HG02588 (cell line): Measurements from ENCODE around the gene IFITM2.
"Not testable (repeated sequence)": the region's sequence is repeated elsewhere in the genome, so short reads cannot be mapped to it uniquely, and the experiment has no call there.

Experiments used
- ATAC-seq: cut with Tn5 transposase; IDR thresholded peaks from one replicate; pipeline ENCODE4 v1.9.1; 2021; ENCODE audit warnings: mild to moderate bottlenecking, moderate library complexity; ENCODE audit not compliant: unreplicated experiment

IFITM2 gene

GRCh38 chr11:339963-340362 is 32.3 kb downstream of the IFITM2 start:
- ATAC-seq = no peak

- ATAC-seq = no peak
These were observed 33.2 kb downstream of the IFITM2 start for GRCh38 chr11:340539-341512.

GRCh38 chr11:342328-342727 is 34.7 kb downstream of the IFITM2 start:
- no peak for ATAC-seq

GRCh38 chr11:344836-345578 is 37.4 kb downstream of the IFITM2 start:
- ATAC-seq = no peak

- no peak for ATAC-seq
These were observed 38.9 kb downstream of the IFITM2 start for GRCh38 chr11:346529-346928.

GRCh38 chr11:349270-349954 is 41.8 kb downstream of the IFITM2 start:
- not testable (repeated sequence) for ATAC-seq

GRCh38 chr11:350033-350722 is 42.6 kb downstream of the IFITM2 start:
- not testable (repeated sequence) for ATAC-seq

GRCh38 chr11:350723-351255 is 43.2 kb downstream of the IFITM2 start:
- no peak for ATAC-seq

GRCh38 chr11:351411-351810 is 43.8 kb downstream of the IFITM2 start:
- ATAC-seq = no peak

- ATAC-seq = no peak
These were observed 44.9 kb downstream of the IFITM2 start for GRCh38 chr11:352456-353031.

GRCh38 chr11:353179-353873 is 45.7 kb downstream of the IFITM2 start:
- no peak for ATAC-seq

GRCh38 chr11:355581-356458 is 48.2 kb downstream of the IFITM2 start:
- peak; percentile 57 for ATAC-seq

- no peak for ATAC-seq
These were observed 49.0 kb downstream of the IFITM2 start for GRCh38 chr11:356610-357009.

GRCh38 chr11:357582-357981 is 50.0 kb downstream of the IFITM2 start:
- ATAC-seq = no peak

GRCh38 chr11:358129-358800 is 50.6 kb downstream of the IFITM2 start:
- no peak for ATAC-seq
